ENCODE measurements around the gene LPCAT2. TPM values are rescaled to one million over a fixed set of nuclear protein-coding genes. Genes with fewer than 3 reads are reported as not detected.
A peak's percentile ranks its signal among the peaks of the same experiment; 100 is the strongest.

Gene LPCAT2
- total RNA-seq, 1 donor from 2014 or later, result 74.4 TPM

- no peak overlapping the region for H3K9ac ChIP-seq (ENCODE audit: low read length)
- H2AFZ ChIP-seq (ENCODE audit: low read depth, low read length), result no peak overlapping the region
- Mint-ChIP-seq H3K36me3 (ENCODE audit: low read depth, unreplicated experiment) (peaks cover 7% of the 10 kb centered on the region), H3K27me3 (ENCODE audit: low read depth, unreplicated experiment) (no peaks in the 10 kb centered on the region), H3K4me1 (ENCODE audit: low read depth, unreplicated experiment) (peaks cover 17% of the 10 kb centered on the region), H3K4me3 (ENCODE audit: unreplicated experiment) (no peak overlapping the region), H3K27ac (ENCODE audit: unreplicated experiment) (no peak overlapping the region), H3K9me3 (ENCODE audit: unreplicated experiment) (no peaks in the 10 kb centered on the region)
- H3K9me3 ChIP-seq (ENCODE audit: insufficient read depth, low read depth, low read length), result no peaks in the 10 kb centered on the region
- peaks cover 13% of the 10 kb centered on the region for H3K4me1 ChIP-seq (ENCODE audit: insufficient read depth, low read length)
- no peaks in the 10 kb centered on the region for H3K79me2 ChIP-seq (ENCODE audit: insufficient read depth, low read length)
- peaks cover 3% of the 10 kb centered on the region for H4K20me1 ChIP-seq (ENCODE audit: insufficient read depth, low read length)
- TF ChIP-seq CTCF (IDR thresholded peaks at IDR 0.05; ENCODE audit: insufficient read depth, low read depth, low read length), result no peak
- no peak for TF ChIP-seq EZH2 (IDR thresholded peaks at IDR 0.05; ENCODE audit: insufficient read depth, low read length)
- no peak overlapping the region for H3K27ac ChIP-seq (ENCODE audit: low read depth, low read length)
- H3K4me3 ChIP-seq (ENCODE audit: insufficient read depth, low read depth, low read length), result no peak overlapping the region
- no peaks in the 10 kb centered on the region for H3K27me3 ChIP-seq (ENCODE audit: insufficient read depth, low read length)
- FAIRE-seq (no peak), DNase-seq (ENCODE audit: low read depth) (no peak)
- no peak overlapping the region for H3K4me2 ChIP-seq (ENCODE audit: low read length)
- H3K36me3 ChIP-seq (ENCODE audit: insufficient read depth, low read length), result peaks cover 12% of the 10 kb centered on the region
These were observed 31.3 kb downstream of the LPCAT2 start for GRCh38 chr16:55540221-55540620.

- Mint-ChIP-seq H3K27me3 (ENCODE audit: low read depth, unreplicated experiment) (no peaks in the 10 kb centered on the region), H3K4me1 (ENCODE audit: low read depth, unreplicated experiment) (peaks cover 6% of the 10 kb centered on the region), H3K4me3 (ENCODE audit: unreplicated experiment) (no peak overlapping the region), H3K27ac (ENCODE audit: unreplicated experiment) (no peak overlapping the region), H3K9me3 (ENCODE audit: unreplicated experiment) (no peaks in the 10 kb centered on the region), H3K36me3 (ENCODE audit: low read depth, unreplicated experiment) (peaks cover 3% of the 10 kb centered on the region)
- no peaks in the 10 kb centered on the region for H3K79me2 ChIP-seq (ENCODE audit: insufficient read depth, low read length)
- FAIRE-seq, result peak; percentile 78
- peaks cover 14% of the 10 kb centered on the region for H3K36me3 ChIP-seq (ENCODE audit: insufficient read depth, low read length)
- peak overlapping the region; percentile 40 for H3K27ac ChIP-seq (ENCODE audit: low read depth, low read length)
- peaks cover 3% of the 10 kb centered on the region for H4K20me1 ChIP-seq (ENCODE audit: insufficient read depth, low read length)
- H3K9me3 ChIP-seq (ENCODE audit: insufficient read depth, low read depth, low read length), result no peaks in the 10 kb centered on the region
- TF ChIP-seq EZH2 (IDR thresholded peaks at IDR 0.05; ENCODE audit: insufficient read depth, low read length) (no peak), CTCF (IDR thresholded peaks at IDR 0.05; ENCODE audit: insufficient read depth, low read depth, low read length) (no peak)
- no peak overlapping the region for H3K4me3 ChIP-seq (ENCODE audit: insufficient read depth, low read depth, low read length)
- DNase-seq (ENCODE audit: low read depth), result peak; percentile 82
- no peaks in the 10 kb centered on the region for H3K27me3 ChIP-seq (ENCODE audit: insufficient read depth, low read length)
- H3K9ac ChIP-seq (ENCODE audit: low read length), result no peak overlapping the region
- peaks cover 13% of the 10 kb centered on the region for H3K4me1 ChIP-seq (ENCODE audit: insufficient read depth, low read length)
- no peak overlapping the region for H2AFZ ChIP-seq (ENCODE audit: low read depth, low read length)
- H3K4me2 ChIP-seq (ENCODE audit: low read length), result peak overlapping the region; percentile 36
These were observed 33.7 kb downstream of the LPCAT2 start for GRCh38 chr16:55542459-55543082.

GRCh38 chr16:55543472-55543871 is 34.6 kb downstream of the LPCAT2 start:
- TF ChIP-seq CTCF (IDR thresholded peaks at IDR 0.05; ENCODE audit: insufficient read depth, low read depth, low read length) (peak; percentile 22), EZH2 (IDR thresholded peaks at IDR 0.05; ENCODE audit: insufficient read depth, low read length) (no peak)
- H3K27me3 ChIP-seq (ENCODE audit: insufficient read depth, low read length), result no peaks in the 10 kb centered on the region
- H3K36me3 ChIP-seq (ENCODE audit: insufficient read depth, low read length), result peaks cover 8% of the 10 kb centered on the region
- H3K9ac ChIP-seq (ENCODE audit: low read length), result no peak overlapping the region
- H3K9me3 ChIP-seq (ENCODE audit: insufficient read depth, low read depth, low read length), result no peaks in the 10 kb centered on the region
- Mint-ChIP-seq H3K36me3 (ENCODE audit: low read depth, unreplicated experiment) (peaks cover 3% of the 10 kb centered on the region), H3K4me1 (ENCODE audit: low read depth, unreplicated experiment) (peaks cover 4% of the 10 kb centered on the region), H3K9me3 (ENCODE audit: unreplicated experiment) (no peaks in the 10 kb centered on the region), H3K27ac (ENCODE audit: unreplicated experiment) (no peak overlapping the region), H3K27me3 (ENCODE audit: low read depth, unreplicated experiment) (no peaks in the 10 kb centered on the region), H3K4me3 (ENCODE audit: unreplicated experiment) (no peak overlapping the region)
- H4K20me1 ChIP-seq (ENCODE audit: insufficient read depth, low read length), result peaks cover 3% of the 10 kb centered on the region
- DNase-seq (ENCODE audit: low read depth), result no peak
- H3K27ac ChIP-seq (ENCODE audit: low read depth, low read length), result no peak overlapping the region
- H3K4me3 ChIP-seq (ENCODE audit: insufficient read depth, low read depth, low read length), result no peak overlapping the region
- H2AFZ ChIP-seq (ENCODE audit: low read depth, low read length), result no peak overlapping the region
- no peaks in the 10 kb centered on the region for H3K79me2 ChIP-seq (ENCODE audit: insufficient read depth, low read length)
- FAIRE-seq, result no peak
- peaks cover 13% of the 10 kb centered on the region for H3K4me1 ChIP-seq (ENCODE audit: insufficient read depth, low read length)
- no peak overlapping the region for H3K4me2 ChIP-seq (ENCODE audit: low read length)
